HG03095 (cell line): ENCODE measurements around the gene CNTN6.

Source experiments
- ATAC-seq: cut with Tn5 transposase; IDR thresholded peaks from one replicate; pipeline ENCODE4 v1.9.1; 2021; ENCODE audit warnings: moderate library complexity; ENCODE audit not compliant: unreplicated experiment

The CNTN6 gene

DNA sequence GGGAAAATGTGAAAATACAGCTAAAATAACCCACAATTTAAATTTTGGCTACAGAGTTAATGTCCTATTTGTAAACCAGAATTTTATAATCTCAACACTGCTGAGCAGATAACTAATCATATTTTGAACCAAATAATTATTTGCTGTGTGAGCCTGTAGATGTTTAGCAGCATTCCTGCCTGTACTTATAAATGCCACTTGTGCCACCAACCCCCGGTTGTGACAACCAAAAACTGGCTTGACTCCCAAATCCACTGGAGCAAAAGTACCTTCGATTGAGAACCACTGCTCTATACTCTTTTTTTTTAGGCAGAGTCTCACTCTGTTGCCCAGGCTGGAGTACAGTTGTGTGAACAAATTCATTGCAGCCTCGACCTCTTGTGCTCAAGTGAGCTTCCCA lies 78.5 kb downstream of the CNTN6 start:
- no peak for ATAC-seq

DNA sequence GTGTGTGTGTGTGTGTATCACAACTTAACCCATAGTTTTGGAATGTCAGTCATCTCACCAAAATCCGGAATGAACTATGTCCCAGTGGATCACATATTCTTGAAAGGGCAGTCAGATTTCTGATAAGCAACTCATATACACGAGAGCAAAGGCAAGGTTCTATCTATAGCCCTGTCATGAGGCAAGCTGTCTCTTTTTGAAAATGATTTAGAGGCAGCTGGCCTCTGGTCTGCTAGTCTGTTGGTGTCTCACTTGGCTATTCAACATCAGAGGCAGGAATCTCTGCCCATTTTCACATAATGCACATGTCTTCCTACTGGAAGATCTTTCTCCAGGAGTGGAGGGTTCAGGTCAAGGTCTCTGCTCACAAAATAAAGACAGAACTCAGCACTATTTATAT lies 79.8 kb downstream of the CNTN6 start:
- ATAC-seq: no peak

DNA sequence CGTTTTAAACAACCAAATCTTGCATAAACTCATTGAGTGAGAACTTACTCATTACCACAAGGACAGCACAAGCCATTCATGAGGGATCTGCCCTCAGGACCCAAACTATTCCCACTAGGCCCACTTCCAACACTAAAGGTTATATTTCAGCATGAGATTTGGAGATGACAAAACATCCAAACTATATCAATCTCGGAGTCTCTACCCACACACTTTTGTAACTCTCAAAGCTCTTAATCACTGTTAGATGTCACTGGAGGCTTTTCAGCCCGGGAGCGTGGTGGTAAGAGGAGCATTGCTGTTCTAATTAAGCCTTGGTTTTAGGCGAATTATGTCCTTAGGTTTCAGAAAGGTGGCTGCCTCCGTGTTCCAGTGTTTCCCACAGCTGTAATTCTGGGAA lies 86.3 kb downstream of the CNTN6 start:
- no peak for ATAC-seq

DNA sequence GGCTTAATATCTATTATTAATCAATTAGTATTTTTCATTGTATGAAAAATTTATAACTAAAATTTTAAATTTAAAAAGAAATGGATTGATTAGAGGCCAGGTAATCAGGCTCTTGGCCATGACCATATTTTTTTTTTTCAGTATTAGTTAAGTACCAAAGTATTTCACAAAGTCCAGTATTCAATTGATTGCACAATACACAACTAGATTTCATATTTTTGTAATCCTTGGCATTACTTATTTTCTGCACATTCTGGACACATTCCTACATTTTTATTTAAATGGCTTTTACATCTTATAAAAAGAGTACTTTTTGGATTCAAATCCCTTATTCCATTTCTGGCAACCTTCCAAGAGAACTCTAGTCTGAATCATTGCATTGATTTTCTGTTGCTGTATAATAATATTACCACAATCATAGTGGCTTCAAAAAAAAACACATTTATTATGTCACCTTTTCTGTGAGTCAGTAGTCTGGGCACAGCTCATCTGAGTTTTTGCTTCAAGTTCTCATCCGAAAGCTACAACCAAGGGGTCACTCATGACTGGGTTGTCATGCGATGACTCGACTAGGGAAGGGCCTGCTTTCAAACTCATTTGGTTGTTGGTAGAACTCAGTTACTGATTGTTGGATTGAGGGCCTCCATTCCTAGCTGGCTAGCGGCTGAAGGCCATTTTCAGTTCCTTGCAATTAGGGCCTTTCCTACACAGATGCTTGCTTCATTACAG lies 90.7 kb downstream of the CNTN6 start:
- ATAC-seq: no peak

DNA sequence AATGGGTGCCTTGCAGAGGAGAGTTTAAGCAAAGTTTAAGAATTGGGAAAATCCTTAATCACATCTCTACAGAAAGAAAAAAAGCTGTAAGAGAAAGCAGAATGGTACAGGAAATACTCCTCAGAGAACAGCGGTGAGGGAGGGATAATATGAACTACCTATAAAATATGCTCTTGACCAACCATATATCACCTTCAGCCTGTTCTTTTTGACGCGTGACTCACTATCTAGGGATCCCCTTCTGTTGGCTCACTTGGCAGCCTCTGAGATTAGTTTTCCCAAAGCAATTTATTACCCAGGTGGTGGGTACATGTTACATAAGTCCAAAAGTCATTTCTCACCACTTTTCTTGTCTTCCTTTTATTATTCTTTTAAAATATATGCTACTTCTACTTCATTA lies 97.7 kb downstream of the CNTN6 start:
- ATAC-seq: no peak

DNA sequence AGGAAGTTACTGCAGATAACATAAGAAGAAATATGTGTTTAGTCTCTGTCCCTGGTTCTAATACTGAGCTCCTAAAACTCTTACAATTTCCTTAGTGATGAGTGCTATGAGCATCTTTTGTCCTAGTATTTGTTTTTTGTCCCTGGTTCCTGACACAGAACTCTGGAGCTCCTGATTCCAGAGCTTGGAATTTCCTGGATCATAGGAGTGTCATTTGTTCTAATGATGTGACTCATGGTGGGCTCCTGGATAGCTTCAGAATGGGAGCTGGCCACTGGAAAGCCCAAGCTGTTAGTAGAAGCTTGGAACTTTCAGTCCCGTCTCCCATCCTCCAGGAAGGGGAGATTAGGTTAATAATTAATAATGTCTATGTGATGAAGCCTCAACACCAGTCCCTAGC lies 98.2 kb downstream of the CNTN6 start:
- ATAC-seq: no peak

DNA sequence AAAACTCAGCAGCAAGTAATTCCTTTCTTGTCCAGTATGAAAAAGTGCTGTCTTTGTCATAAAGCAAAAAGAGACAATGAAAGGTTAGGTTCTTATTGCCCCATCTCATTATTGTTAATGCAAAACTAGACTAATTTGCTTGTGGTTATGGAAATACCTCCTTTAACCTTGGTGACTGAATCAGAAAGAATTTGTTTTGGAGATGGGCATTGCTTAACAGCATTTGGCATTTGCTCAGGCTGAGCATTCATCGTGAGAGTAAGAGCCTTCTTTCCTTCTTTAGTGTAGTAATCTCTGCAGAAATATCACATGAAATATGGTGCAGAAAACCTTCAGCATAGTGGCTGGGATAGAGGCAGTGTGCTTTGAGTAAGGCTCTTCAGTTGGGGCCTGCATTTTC lies 103.1 kb downstream of the CNTN6 start:
- no peak for ATAC-seq

DNA sequence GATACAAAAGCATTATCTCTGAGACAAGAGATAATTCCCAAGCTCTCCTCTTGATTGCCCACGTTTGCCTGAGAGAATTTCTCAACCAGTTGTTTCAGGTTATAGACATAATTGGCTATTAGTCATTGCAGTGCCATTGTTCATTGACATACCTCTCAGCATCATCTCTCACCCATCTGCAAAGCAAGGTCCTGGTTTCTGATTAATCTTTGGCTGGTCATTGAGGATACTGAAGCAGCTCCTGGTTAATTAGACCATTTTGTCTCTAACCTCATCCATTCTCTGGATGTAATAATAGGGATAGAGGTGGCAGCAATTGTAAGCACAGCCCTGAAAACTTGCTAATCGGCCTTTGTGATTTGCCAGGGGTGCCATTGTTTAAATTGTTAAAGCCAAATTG lies 104.2 kb downstream of the CNTN6 start:
- no peak for ATAC-seq

DNA sequence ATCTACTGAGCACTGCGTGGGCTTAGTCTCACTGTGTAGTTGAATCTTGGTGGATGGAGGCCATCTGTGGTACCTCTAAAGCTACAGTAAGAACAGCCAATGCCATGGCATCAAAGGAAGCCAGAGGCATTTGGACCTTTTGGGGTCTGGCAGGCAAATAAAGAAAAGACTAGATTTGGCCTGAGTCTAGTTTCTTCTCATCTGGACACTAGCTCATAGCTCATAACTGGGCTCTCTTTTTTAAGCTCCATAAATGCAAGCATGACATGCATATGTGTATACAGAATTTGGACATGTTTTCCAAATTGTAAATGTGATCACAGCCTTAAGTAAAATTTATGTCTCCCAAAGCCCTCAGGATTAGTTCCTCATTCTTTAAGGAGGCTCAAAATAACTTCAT lies 107.5 kb downstream of the CNTN6 start:
- ATAC-seq: no peak

DNA sequence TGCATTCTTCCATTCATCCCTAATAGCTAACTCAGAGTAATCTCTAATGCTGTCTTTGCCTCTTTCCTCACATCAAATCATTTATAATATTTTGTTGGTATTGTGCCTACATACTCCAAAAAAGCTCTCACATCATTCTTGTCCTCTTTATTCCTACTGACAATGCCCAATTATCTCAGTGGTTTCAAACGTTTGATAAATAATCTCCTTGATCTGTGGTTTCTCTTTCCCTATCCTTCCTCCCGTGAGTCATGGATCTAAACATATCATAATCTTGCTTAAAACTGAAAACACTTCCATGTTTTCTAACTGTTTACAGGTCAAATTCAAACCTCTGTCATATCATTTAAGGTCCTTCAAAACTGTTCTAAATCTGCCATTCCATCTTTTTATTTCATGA lies 115.1 kb downstream of the CNTN6 start:
- no peak for ATAC-seq

DNA sequence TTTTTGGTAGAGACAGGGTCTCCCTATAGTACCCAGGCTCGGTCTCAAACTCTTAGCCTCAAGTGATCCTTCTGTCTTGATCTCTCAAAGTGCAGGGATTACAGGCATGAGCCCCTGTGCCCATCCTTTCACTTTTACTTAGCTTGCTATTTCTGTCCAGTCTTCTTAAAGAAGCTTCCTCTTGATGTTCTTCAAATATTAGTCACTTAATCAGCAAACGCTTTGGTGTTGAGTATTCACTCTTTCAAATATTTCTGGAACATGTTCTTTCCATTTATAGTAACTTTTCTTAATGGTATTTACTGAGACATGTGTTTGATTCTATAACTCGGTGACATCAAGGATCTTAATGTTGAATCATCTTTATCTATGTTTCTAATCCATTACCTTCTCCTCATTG lies 122.1 kb downstream of the CNTN6 start:
- ATAC-seq: no peak

DNA sequence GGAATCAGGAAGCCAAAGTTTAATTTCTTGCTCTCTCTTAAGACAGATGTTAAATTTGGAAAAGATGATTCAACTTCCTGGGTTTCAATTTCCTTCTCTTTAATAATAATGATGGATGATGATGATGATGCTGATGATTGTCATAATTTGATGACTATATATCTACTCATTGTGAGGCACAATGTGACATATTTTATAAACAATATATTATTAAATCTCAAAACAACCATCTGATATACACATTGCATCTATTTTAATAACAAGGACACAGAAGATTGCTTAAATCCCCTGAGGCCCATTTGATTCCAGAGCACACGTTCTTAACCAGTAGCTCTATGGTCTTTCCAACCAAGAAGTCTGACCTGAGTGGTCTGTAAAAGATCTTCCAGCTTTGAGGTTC lies 124.0 kb downstream of the CNTN6 start:
- no peak for ATAC-seq

DNA sequence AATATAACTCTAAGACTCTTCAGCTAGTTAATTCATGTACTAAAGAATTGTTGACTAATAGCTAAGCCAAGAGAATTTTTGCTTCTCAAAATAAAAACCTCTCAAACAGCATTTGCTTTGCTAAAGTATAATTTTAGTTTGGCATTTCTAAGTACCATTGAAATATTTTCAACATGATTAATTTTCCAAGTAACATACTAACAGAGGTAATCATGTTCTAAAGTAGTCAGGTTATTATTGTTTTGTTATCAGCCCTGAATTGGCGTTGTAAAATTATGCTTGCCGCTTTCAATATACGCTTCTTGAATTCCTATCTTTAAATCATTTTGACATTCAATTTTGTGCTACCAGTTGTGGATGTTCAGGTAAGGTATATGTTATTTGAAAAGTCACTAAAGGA lies 134.3 kb downstream of the CNTN6 start:
- ATAC-seq: no peak

DNA sequence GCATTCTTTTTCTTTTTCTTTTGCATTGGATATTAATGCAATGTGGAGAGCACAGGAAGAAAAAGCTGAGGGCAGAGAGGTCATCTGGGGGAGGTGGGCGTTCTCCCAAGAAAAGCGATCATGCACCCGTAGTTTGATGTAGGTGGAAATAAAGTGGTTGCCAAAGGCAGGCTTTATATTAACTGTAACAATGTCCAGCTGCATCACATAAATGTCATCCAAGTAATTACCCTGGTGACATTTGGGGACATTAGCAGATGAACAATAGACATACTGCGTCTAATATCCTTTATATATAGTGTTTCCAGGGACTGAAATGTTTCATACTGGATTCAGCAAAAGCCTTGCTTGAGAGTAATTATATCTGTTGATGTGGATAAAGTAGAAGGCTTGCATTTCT lies 135.5 kb downstream of the CNTN6 start:
- ATAC-seq: no peak

DNA sequence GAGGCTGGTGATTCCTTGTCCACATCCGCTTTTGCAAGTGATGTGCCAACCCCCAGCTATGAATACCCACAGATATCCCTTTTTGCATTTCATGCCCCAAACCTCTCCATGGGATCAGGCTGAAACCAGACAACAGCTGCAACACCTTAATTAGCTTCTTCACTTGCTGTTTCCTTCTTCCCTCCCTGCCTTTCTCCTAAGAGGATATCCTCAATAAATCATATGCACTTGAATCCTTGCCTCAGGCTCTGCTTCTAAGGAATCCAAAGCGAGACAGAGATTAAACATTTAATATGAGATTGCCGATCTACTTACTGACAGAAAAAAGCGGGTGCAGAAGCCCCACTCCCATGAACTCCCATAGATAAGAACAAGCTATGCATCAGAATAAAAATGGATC lies 138.1 kb downstream of the CNTN6 start:
- no peak for ATAC-seq

DNA sequence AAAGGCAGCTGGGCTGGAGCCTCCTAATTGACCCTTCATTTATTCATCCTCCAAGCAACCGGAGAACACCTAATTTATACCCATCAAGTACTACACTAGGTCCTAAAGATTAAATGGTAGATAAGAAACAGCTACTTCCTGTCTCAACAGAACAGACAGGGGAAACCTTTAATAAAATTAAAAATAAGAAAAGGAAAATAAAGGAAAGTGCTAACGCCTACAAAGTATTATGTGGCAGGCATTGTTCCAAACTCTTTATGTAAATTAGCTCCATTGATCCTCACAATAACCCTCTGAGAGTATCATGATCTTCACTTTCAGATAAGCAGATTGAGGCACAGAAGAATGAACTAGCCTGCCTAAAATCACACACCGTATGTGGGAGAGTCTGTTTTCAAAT lies 139.5 kb downstream of the CNTN6 start:
- ATAC-seq: no peak

DNA sequence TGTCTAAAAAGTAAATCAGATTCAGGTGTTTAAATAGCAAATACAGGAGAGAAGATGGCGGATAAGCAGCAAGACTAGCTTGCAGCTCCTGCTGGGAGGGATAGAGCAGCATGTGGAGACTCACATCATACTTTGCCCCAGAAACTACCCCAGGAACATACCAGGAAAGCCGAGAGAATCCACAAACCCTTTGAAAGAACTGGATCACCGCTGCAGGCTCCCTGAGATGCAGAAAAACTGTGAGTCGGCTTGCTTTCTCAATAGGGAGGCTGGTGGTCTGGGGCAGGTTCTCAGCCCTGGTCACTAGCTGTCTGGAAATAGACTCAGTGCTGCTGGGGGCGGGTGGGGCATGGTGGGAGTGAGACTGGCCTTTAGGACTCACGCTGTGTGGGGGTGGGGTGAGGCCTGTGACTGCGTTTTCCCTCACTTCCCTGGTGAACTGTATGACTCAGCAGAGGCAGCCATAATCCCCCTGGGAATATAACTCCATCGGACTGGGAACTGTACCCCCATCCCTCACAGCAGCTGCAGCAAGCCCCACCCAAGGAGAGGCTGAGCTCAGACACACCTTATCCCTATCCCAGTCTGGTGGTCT lies 142.8 kb downstream of the CNTN6 start:
- no peak for ATAC-seq

DNA sequence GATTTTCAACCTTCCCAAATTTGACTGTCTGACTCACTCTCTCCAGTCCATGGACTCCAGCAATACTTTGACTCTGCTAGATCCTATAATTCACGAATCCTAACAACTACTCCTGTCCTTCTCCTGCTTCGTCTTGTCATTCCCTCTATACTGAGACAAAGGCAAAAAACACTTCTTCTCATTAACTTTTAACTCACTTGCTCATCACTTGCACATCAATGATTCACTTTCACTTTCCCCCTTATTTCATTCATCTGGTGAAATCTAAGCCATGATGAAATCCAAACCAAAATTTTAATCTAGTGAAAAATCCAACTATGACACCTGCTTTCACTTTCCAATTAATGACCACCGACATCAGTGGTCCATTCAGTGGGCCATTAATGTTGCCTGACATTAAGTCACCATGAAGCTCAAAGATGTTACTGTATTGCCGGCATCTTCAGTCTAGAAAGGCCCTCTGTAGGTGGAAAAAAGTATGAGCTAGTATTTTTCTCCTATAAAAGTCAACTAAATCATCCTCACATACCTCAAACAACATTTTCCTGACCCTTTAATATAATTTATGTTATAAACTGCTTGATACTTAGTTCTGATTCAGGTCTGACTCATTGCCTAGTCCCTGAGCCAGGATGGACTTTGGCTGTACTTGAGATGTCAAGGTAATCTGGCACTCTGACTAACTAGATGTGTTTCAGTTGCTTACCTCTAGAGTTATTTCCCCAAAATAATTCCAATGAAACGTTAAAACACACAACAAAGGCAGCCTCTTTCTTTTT lies 158.6 kb downstream of the CNTN6 start:
- no peak for ATAC-seq

DNA sequence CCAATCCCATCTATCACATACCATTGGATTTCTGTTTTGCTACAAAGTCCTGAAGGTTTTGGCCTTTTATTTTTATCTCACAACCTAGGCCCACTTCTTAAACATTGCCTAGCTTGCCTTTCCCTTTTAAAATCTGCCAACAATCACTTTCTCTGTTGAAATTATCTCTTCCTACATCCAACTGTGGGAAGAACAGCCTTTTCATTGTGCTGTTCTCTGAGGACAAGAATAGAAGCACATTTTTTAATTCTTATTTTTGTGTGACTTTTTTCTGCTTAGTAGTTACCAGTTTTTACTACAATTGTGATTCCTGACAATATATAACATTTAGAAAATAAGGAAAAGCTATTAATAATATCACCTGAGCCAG lies 159.2 kb downstream of the CNTN6 start:
- no peak for ATAC-seq

DNA sequence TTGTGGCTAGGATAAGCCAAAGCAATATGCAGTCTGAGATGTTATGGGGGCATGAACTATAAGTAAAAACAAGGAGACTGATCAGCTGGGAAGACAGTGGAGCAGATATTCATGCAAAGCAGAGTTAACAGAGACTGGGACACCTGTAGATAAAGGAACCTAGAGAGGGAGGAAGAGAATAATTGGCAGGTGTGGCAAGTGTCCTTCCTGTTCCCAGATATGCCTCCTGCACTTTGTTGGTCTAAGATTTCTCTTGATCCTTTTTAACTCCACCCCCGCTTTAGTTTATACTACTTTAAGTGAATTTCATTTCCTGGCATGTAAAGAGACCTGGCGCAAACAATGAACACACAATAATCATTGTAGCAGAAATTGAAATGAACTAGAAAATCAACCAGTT lies 169.4 kb downstream of the CNTN6 start:
- ATAC-seq: no peak

DNA sequence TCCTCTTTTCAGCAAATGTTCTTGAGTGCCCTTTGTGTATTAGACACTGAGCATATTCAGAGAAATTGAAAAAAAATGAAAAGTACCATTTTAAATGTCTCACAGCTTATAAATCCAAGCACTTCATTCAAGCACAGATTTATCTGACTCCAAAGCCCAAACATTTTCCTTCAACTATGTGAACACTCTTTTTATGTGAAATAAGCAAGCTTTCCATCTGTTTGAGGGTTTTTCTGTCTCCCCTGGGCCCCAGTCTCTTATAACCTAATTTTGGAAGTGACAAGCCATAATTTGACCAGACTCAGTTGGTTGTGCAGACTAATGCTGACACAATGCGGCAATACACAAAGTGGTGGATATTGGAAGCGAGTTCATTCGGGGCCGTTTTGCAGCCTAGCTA lies 170.3 kb downstream of the CNTN6 start:
- ATAC-seq: no peak

DNA sequence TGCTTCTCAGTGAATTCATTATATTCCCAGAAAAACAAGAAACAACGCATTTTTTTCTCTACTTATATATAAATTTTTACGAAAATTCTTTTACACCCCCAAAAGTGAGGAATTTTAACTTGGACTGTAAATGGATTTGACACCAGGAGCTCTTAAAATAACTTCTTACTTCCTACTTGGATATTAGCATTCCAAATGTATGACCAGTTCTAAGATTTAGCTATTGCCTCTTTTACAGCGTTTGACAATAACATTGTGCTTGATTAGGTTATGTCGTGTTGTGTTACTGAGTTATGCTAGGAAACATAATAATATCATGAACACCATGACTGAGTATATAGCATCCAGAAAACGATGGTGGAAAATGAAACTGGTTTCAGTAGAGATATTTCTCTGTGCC lies 177.0 kb downstream of the CNTN6 start:
- no peak for ATAC-seq
